Keratinocyte (primary cell): ENCODE measurements around the gene KRTAP22-2.

ENCODE experiments used
- CTCF ChIP-seq, 3 experiments: IDR thresholded peaks in 1 of 3; conservative IDR thresholded peaks in 1 of 3; optimal IDR thresholded peaks in 1 of 3; 2 replicates in 2 of 3; 3 replicates in 1 of 3; pipeline versions ENCODE3 to v1.5.1; 2011; ENCODE audit warnings: low read length in 3 of 3, mild to moderate bottlenecking in 3 of 3, moderate library complexity in 2 of 3, control low read depth in 1 of 3, inconsistent platforms in 1 of 3; ENCODE audit not compliant: insufficient read depth in 2 of 3; ENCODE audit errors: extremely low read depth in 1 of 3
- EZH2 ChIP-seq: IDR thresholded peaks from one replicate; pipeline ENCODE4 v1.6.1; 2012; ENCODE audit warnings: inconsistent platforms, mild to moderate bottlenecking, low read length, moderate library complexity

GRCh38 chr21:30615199-30615598 is 25.0 kb upstream of the KRTAP22-2 start:
- TF ChIP-seq EZH2: no peak
- TF ChIP-seq CTCF (optimal IDR thresholded peaks at IDR 0.05 in 1 of 3, IDR thresholded peaks at IDR 0.05 in 1 of 3, conservative IDR thresholded peaks at IDR 0.05 in 1 of 3; ENCODE audit: extremely low read depth in 1 of 3, insufficient read depth in 2 of 3, low read length in 3 of 3): no peak
